Measurements from ENCODE around the gene EPOP.

The EPOP gene

DNA sequence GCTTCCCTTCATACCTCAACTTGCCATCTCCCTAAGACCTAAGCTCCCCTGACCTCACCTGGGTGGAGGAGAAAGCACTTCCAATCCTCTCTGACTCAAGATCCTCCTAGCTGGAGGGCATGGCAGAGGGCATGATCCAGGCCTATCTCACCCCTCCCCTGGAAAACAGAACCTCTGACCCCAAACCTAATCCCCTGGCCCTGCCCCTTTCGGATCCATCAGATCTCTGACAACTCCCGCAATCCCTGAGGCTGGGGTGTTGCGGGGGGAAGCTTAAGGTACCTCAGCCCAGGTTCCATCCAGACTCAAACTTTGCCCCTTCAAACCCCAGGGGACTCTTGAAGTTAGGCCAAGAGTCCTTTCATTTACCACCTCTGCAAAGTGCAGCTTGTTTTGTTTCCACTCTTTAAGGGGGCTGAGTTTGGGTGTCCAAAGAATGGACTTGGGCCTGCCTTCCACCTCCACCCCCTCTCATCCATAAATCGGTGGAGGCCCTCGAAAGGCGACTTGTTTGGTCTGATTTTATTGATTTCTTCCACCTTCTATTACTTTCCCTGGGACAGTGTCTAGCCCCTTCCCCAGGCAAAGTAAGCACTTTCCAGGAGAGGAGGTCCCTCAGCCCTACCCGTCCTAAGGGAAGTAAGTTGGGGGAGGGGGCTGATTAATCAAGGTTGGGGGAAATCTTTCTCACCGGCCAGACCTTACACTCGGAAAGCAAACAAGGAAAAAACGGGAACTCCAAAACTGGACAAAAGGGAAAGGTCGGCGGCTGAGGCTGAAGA lies 2.6 kb downstream of the EPOP start:
- no peak for DNase-seq (ENCODE audit: low spot score)
- TF ChIP-seq, protein P1, sequence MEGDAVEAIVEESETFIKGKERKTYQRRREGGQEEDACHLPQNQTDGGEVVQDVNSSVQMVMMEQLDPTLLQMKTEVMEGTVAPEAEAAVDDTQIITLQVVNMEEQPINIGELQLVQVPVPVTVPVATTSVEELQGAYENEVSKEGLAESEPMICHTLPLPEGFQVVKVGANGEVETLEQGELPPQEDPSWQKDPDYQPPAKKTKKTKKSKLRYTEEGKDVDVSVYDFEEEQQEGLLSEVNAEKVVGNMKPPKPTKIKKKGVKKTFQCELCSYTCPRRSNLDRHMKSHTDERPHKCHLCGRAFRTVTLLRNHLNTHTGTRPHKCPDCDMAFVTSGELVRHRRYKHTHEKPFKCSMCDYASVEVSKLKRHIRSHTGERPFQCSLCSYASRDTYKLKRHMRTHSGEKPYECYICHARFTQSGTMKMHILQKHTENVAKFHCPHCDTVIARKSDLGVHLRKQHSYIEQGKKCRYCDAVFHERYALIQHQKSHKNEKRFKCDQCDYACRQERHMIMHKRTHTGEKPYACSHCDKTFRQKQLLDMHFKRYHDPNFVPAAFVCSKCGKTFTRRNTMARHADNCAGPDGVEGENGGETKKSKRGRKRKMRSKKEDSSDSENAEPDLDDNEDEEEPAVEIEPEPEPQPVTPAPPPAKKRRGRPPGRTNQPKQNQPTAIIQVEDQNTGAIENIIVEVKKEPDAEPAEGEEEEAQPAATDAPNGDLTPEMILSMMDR (IDR thresholded peaks at IDR 0.05; ENCODE audit: extremely low read depth, missing control alignments): no peak

DNA sequence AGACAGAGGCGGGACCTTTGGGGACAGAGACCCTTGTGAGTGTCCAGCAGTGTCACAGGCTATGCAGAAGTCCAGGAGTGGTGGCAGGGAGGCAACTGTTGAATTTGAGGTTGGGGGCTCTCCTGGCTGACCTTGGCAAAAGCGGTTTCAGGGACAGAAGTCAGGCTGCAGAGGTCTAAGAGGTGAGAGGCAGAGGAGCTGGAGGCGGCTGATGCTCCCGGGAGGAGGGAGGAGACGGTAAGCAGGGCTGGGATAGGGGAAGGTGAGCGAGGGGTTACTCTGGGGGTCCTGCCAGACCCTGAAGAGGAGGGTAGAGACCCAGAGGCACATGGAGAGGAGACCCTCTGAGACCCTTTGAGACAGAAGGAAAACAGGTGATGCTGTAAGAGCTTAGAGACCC lies 5.2 kb downstream of the EPOP start:
- TF ChIP-seq, protein P1 (IDR thresholded peaks at IDR 0.05; ENCODE audit: extremely low read depth, missing control alignments): no peak
- no peak for DNase-seq (ENCODE audit: low spot score)

DNA sequence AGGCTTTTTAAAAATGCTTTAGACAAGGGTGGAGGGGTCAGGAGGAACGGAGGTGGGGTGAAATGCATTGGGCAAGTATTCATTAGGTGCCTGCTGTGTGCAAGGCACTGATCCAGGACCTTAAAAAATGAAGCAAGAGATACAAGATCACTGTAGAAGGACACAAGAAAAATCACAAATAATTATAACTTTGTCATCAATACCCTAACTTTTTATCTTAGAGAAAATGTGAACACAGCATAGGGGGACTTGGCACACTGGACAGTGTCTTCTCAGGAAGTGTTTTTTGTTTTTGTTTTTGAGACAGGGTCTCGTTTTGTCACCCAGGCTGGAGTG lies 7.0 kb downstream of the EPOP start:
- DNase-seq (ENCODE audit: low spot score): no peak
- TF ChIP-seq, protein P1 (IDR thresholded peaks at IDR 0.05; ENCODE audit: extremely low read depth, missing control alignments): no peak

DNA sequence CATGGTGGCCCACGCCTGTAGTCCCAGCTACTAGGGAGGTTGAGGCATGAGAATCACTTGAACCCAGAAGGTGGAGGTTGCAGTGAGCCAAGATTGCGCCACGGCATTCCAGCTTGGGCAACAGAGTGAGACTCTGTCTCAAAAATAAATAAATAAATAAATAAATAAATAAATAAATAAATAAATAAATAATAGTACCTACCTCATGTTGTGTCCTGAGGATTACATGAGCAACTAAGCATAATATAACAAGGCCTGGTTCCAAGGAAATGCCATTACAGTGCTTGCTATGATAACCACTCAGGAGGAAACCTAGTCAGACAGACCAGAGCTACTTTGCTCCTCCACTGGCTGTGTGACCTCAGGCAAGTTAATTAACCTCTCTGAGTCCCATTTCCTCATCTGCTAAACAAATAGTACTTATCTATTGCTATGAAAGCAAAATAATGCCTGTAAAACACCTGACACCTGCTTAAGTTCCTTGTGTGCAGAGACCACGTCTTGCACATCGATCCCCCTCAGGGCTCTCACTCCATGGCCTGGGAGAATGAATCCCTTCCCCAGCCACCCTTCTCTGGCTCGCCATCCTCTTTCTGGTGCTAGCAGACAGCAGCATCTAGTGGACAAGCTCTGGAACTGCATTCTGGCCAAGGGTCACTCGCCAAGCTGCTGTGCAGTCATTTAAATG lies 7.5 kb downstream of the EPOP start:
- TF ChIP-seq, protein P1 (IDR thresholded peaks at IDR 0.05; ENCODE audit: extremely low read depth, missing control alignments): peak; percentile 100
- peak; percentile 82 for DNase-seq (ENCODE audit: low spot score)

DNA sequence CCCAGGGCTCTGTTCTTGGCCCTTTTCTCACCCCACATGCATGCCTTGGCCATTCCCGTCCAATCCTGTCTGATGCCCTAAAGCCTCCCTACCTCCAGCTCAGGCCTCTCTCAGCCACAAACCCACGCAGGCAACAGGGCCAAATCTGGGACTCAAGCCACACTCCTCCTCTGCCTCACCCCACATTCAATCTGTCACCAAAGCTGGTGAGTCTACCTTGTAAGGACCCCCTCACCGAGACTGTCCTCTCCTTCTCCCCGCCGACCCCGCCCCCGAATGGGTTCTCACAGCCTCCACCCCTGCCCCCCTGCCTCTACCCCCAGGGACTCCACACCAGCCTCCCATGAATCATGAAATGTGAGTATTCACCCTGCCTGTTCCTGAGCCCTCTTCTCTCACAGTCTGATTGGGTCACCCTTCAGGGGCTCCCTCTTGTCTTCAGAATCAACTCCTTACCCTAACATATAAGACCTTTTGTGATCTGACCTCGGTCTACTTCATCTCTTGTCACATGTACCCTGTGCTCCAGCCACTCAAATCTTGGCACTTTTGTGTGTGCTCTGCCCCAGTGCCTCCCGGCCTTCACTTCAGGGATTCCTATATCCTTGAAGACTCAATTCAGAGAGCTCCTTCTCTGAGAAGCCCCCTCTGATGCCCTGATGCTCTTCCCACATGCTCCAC lies 10.7 kb downstream of the EPOP start:
- TF ChIP-seq, protein P1 (IDR thresholded peaks at IDR 0.05; ENCODE audit: extremely low read depth, missing control alignments): no peak
- no peak for DNase-seq (ENCODE audit: low spot score)

DNA sequence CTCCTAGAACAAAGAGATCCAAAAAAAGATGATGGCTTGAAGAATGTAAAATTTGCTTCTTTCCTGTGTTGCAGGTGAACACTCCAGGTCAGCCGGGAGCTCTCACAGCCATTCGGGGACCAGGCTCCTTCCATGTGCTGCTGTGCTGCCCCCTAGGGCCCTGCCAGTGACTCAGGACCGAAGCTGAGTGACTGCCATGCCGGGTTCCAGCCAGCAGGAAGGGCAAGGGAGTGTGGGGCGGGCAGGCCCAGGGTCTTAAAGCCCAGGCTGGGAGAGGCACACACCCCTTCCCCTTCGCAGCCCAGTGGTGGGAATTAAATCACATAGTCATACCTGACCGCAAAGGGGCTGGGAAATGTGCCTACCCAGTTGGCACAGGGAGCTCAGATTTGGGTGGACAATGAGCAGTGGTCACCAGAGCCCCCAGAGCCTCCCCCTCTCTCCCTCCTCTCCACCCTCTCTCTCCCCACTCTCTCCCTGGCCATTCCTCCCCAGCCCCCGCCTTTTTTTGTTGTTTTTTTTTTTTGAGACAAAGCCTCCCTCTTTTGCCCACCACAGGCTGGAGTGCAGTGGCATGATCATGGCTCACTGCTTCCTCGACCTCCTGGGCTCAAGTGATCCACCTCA lies 11.5 kb downstream of the EPOP start:
- TF ChIP-seq, protein P1 (IDR thresholded peaks at IDR 0.05; ENCODE audit: extremely low read depth, missing control alignments): peak; percentile 97
- DNase-seq (ENCODE audit: low spot score): peak; percentile 74
